Trophoblast cell (in vitro differentiated cells and primary cell): ENCODE data around the gene TTC31.

Experiments used
- DNase-seq, 2 donors: peaks; one replicate each; pipeline ENCODE4 v3.0.0-alpha.2; 2016
- H2AFZ ChIP-seq: 2 replicates; pipeline ENCODE4 v1.6.1; 2013; ENCODE audit warnings: low read length, moderate library complexity, mild to moderate bottlenecking; ENCODE audit not compliant: insufficient read depth, poor library complexity
- H2AK5ac ChIP-seq: 2 replicates; pipeline ENCODE4 v1.6.1; 2013; ENCODE audit warnings: mild to moderate bottlenecking, low read length
- H2BK120ac ChIP-seq: 2 replicates; pipeline ENCODE4 v1.6.1; 2013; ENCODE audit warnings: low read length, mild to moderate bottlenecking, moderate library complexity; ENCODE audit not compliant: insufficient read depth, poor library complexity
- H2BK12ac ChIP-seq: 2 replicates; pipeline ENCODE4 v1.6.1; 2013; ENCODE audit warnings: mild to moderate bottlenecking, low read length, moderate library complexity
- H2BK5ac ChIP-seq: 2 replicates; pipeline ENCODE4 v1.6.1; 2013; ENCODE audit warnings: low read length, low read depth, moderate library complexity, mild to moderate bottlenecking; ENCODE audit not compliant: poor library complexity
- H3K14ac ChIP-seq: 2 replicates; pipeline ENCODE4 v1.6.1; 2013; ENCODE audit warnings: mild to moderate bottlenecking, low read length
- H3K18ac ChIP-seq: 2 replicates; pipeline ENCODE4 v1.6.1; 2013; ENCODE audit warnings: mild to moderate bottlenecking, low read length
- H3K23ac ChIP-seq: 2 replicates; pipeline ENCODE4 v1.6.1; 2013; ENCODE audit warnings: low read length
- H3K27ac ChIP-seq: 2 replicates; pipeline ENCODE4 v1.5.1; 2013; ENCODE audit warnings: low read depth, mild to moderate bottlenecking, inconsistent platforms, low read length, moderate library complexity
- H3K27me3 ChIP-seq: 2 replicates; pipeline ENCODE4 v1.6.1; 2013; ENCODE audit warnings: inconsistent platforms, mild to moderate bottlenecking, low read length, moderate library complexity; ENCODE audit not compliant: insufficient read depth
- H3K36me3 ChIP-seq, 2 experiments: 1 replicate in 1 of 2; 2 replicates in 1 of 2; pipeline ENCODE4 v1.6.1; 2013; ENCODE audit warnings: low read length in 2 of 2, mild to moderate bottlenecking in 2 of 2, moderate library complexity in 1 of 2; ENCODE audit not compliant: insufficient read depth in 2 of 2, control insufficient read depth in 1 of 2
- H3K4ac ChIP-seq: 2 replicates; pipeline ENCODE4 v1.6.1; 2013; ENCODE audit warnings: low read depth, mild to moderate bottlenecking, low read length, moderate library complexity
- H3K4me1 ChIP-seq, 2 experiments: 1 replicate in 1 of 2; 2 replicates in 1 of 2; pipeline ENCODE4 v1.6.1; 2013; ENCODE audit warnings: low read length in 2 of 2, mild to moderate bottlenecking in 2 of 2, moderate library complexity in 1 of 2; ENCODE audit not compliant: insufficient read depth in 2 of 2, control insufficient read depth in 1 of 2
- H3K4me2 ChIP-seq: 2 replicates; pipeline ENCODE4 v1.6.1; 2013; ENCODE audit warnings: inconsistent platforms, mild to moderate bottlenecking, low read length, moderate library complexity
- H3K4me3 ChIP-seq: 2 replicates; pipeline ENCODE4 v1.5.1; 2013; ENCODE audit warnings: mild to moderate bottlenecking, low read depth, low read length, inconsistent platforms
- H3K79me1 ChIP-seq: one replicate; pipeline ENCODE4 v1.6.1; 2013; ENCODE audit warnings: low read length
- H3K79me2 ChIP-seq: 2 replicates; pipeline ENCODE4 v1.6.1; 2013; ENCODE audit warnings: low read length, mild to moderate bottlenecking; ENCODE audit not compliant: control insufficient read depth, insufficient read depth, poor library complexity
- H3K9ac ChIP-seq: 2 replicates; pipeline ENCODE4 v1.6.1; 2013; ENCODE audit warnings: mild to moderate bottlenecking, low read length
- H3K9me3 ChIP-seq: 2 replicates; pipeline ENCODE4 v1.6.1; 2013; ENCODE audit warnings: low read depth, mild to moderate bottlenecking, control low read depth, inconsistent platforms, low read length; ENCODE audit not compliant: insufficient read depth
- H4K12ac ChIP-seq: 2 replicates; pipeline ENCODE4 v1.6.1; 2013; ENCODE audit warnings: low read depth, mild to moderate bottlenecking, low read length, moderate library complexity
- H4K8ac ChIP-seq: 2 replicates; pipeline ENCODE4 v1.6.1; 2013; ENCODE audit warnings: low read depth, mild to moderate bottlenecking, low read length, moderate library complexity
- H4K91ac ChIP-seq: one replicate; pipeline ENCODE4 v1.6.1; 2013; ENCODE audit warnings: low read depth, mild to moderate bottlenecking, low read length, moderate library complexity
- WGBS: extraction: QIAGEN DNeasy Blood & Tissue Kit; methylation state at CpG from one replicate; pipeline ENCODE4 v1.1.7; 2013; ENCODE audit warnings: missing lambda C conversion rate; ENCODE audit not compliant: insufficient read length, insufficient coverage; ENCODE audit errors: extremely low coverage; 5-methylcytosine and 5-hydroxymethylcytosine counted together

Gene TTC31

DNA sequence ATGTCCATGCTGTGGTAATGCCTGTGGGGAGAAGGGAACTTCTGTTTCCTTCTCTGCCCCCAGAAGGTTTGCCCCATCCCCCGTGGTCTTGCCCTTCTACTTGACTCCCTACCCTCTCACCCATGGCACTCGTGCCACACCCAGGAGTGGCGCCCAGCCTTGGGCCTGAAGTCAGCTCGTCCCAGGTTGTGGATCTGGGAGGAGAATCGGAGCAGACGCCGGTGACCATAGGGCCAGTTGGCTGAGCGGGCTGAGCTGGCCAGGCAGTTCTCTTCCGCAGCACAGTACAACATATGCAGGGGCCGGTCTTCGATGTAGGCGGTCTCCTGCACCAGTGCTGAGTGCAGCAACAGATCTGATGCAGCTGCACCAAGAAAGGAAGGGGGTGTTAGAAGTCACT lies 51.5 kb downstream of the TTC31 start:
- Histone ChIP-seq H2BK12ac (no peak overlapping the region), H4K91ac (no peak overlapping the region)

DNA sequence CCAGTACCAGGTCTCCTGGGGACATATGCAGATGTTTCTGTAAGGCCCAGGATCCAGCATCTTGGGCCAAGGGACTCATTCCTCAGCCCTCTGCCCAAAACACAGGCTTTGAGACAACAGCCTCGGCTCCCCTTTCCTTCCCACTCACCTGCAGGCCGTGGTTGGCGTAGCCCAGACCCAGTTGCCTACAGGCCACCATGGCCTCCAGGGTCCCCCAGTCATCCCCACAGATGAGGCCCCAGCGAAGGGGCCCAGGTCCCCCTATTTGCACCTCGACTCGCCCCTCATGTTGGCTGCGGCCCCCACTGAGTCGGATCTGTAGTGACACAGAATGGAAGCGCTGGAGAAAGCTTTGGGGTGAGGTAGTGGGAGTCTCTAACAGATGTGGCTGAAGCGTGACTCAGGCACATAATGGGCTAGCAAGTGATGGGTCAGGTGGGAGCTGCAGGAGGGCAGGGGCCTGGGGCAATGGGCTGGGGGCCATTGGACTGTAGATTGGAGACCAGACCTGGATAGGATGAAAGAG lies 52.6 kb downstream of the TTC31 start:
- no peak overlapping the region for H2AK5ac ChIP-seq
- no peak overlapping the region for H3K4me3 ChIP-seq
- no peaks in the 10 kb centered on the region for H3K79me1 ChIP-seq
- H3K9me3 ChIP-seq, result no peaks in the 10 kb centered on the region
- H4K12ac ChIP-seq, result no peak overlapping the region
- no peak overlapping the region for H3K14ac ChIP-seq
- no peak overlapping the region for H4K8ac ChIP-seq
- H3K23ac ChIP-seq, result no peak overlapping the region
- H2BK120ac ChIP-seq, result no peak overlapping the region
- H2BK12ac ChIP-seq, result no peak overlapping the region
- no peak overlapping the region for H3K4ac ChIP-seq
- no peak overlapping the region for H3K27ac ChIP-seq
- no peak overlapping the region for H3K9ac ChIP-seq
- H3K36me3 ChIP-seq, result peaks cover 12 to 18% of the 10 kb centered on the region in 2 experiments
- DNase-seq, result no peak
- no peaks in the 10 kb centered on the region for H3K79me2 ChIP-seq
- no peaks in the 10 kb centered on the region for H3K27me3 ChIP-seq
- H4K91ac ChIP-seq, result no peak overlapping the region
- no CpG with 5 or more reads among the region's 10 CpGs for WGBS
- no peak overlapping the region for H3K18ac ChIP-seq
- H3K4me2 ChIP-seq, result no peak overlapping the region
- no peak overlapping the region for H2AFZ ChIP-seq
- no peak overlapping the region for H2BK5ac ChIP-seq
- peaks cover 5% of the 10 kb centered on the region in 2 experiments for H3K4me1 ChIP-seq

More for the DNA sequence above, 51.5 kb downstream of the TTC31 start:
- Histone ChIP-seq H4K8ac (no peak overlapping the region), H2BK120ac (no peak overlapping the region), H4K12ac (no peak overlapping the region), H3K4me3 (no peak overlapping the region), H3K36me3 (peaks cover 12 to 18% of the 10 kb centered on the region in 2 experiments), H3K14ac (no peak overlapping the region), H2AK5ac (no peak overlapping the region), H2AFZ (no peak overlapping the region), H3K23ac (no peak overlapping the region), H3K27ac (no peak overlapping the region), H3K4ac (no peak overlapping the region), H2BK5ac (no peak overlapping the region), H3K79me1 (peaks cover 7% of the 10 kb centered on the region), H3K4me1 (peaks cover 6% of the 10 kb centered on the region in 2 experiments), H3K4me2 (no peak overlapping the region), H3K27me3 (no peaks in the 10 kb centered on the region), H3K9me3 (no peaks in the 10 kb centered on the region), H3K18ac (no peak overlapping the region), H3K9ac (no peak overlapping the region), H3K79me2 (peaks cover 5% of the 10 kb centered on the region)
- no CpG with 5 or more reads among the region's 12 CpGs for WGBS
- DNase-seq, result no peak

GRCh38 chr2:74536166-74536950 lies 53.5 kb downstream of the TTC31 start:
- H4K91ac ChIP-seq, result no peak overlapping the region
- no peak overlapping the region for H2AK5ac ChIP-seq
- H3K27me3 ChIP-seq, result no peaks in the 10 kb centered on the region
- H2BK5ac ChIP-seq, result no peak overlapping the region
- no peak overlapping the region for H3K4me2 ChIP-seq
- no peak overlapping the region for H4K12ac ChIP-seq
- peaks cover 12 to 17% of the 10 kb centered on the region in 2 experiments for H3K36me3 ChIP-seq
- no peak overlapping the region for H2BK120ac ChIP-seq
- no peaks in the 10 kb centered on the region for H3K9me3 ChIP-seq
- H3K18ac ChIP-seq, result no peak overlapping the region
- no peak overlapping the region for H2BK12ac ChIP-seq
- WGBS, result no CpG with 5 or more reads among the region's 23 CpGs
- H3K23ac ChIP-seq, result no peak overlapping the region
- H3K27ac ChIP-seq, result no peak overlapping the region
- no peak overlapping the region for H4K8ac ChIP-seq
- DNase-seq, result no peak
- H2AFZ ChIP-seq, result no peak overlapping the region
- H3K4me3 ChIP-seq, result no peak overlapping the region
- no peak overlapping the region for H3K9ac ChIP-seq
- no peak overlapping the region for H3K14ac ChIP-seq
- no peaks in the 10 kb centered on the region for H3K79me2 ChIP-seq
- H3K4ac ChIP-seq, result no peak overlapping the region
- H3K4me1 ChIP-seq, result no peaks in the 10 kb centered on the region
- H3K79me1 ChIP-seq, result no peaks in the 10 kb centered on the region

DNA sequence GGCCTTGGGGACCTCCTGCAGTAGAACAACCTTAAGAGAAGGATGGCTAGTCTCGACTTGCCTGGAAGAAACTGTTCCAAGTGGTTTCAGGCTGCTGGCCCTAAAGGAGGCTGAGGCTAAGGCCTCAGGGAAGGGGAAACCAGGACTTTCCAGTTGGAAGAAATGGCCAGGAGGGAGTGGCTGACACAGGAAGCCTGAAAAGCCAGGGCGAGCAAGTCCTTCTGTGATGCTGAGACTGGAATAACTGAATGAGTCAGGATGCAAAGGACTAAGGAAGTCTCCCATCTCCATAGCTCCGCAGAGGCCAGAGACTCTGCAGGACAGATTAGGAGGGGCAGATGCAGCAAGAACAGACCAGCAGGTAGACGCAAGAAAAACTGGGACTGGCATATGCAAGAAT lies 54.3 kb downstream of the TTC31 start:
- Histone ChIP-seq H2BK12ac (no peak overlapping the region), H4K91ac (no peak overlapping the region), H3K14ac (no peak overlapping the region), H3K4ac (no peak overlapping the region), H3K4me3 (no peak overlapping the region), H3K79me1 (no peaks in the 10 kb centered on the region), H3K27ac (no peak overlapping the region), H3K36me3 (peaks cover 8 to 13% of the 10 kb centered on the region in 2 experiments), H3K9ac (no peak overlapping the region), H2BK120ac (no peak overlapping the region), H3K18ac (no peak overlapping the region), H2AK5ac (no peak overlapping the region), H3K79me2 (no peaks in the 10 kb centered on the region), H4K12ac (no peak overlapping the region), H2AFZ (no peak overlapping the region), H3K27me3 (no peaks in the 10 kb centered on the region), H3K4me2 (no peak overlapping the region), H2BK5ac (no peak overlapping the region), H3K9me3 (no peaks in the 10 kb centered on the region), H3K4me1 (no peaks in the 10 kb centered on the region), H4K8ac (no peak overlapping the region), H3K23ac (no peak overlapping the region)
- no peak for DNase-seq
- WGBS, result no CpG with 5 or more reads among the region's 4 CpGs
